ENCODE results near the gene RIF1. TPM values are rescaled to one million over a fixed set of nuclear protein-coding genes. Genes with fewer than 3 reads are reported as not detected.

RIF1 gene
- total RNA-seq, 1 donor from 2014 or later = 65.2 TPM

- Mint-ChIP-seq H3K4me3 (no peak overlapping the region), H3K9me3 (no peaks in the 10 kb centered on the region), H3K27me3 (ENCODE audit: low read depth) (no peaks in the 10 kb centered on the region), H3K27ac (ENCODE audit: unreplicated experiment) (no peak overlapping the region), H3K4me1 (peaks cover 14% of the 10 kb centered on the region), H3K36me3 (ENCODE audit: low read depth) (no peaks in the 10 kb centered on the region)
- DNase-seq (ENCODE audit: low read depth, low spot score) = no peak
- TF ChIP-seq, protein P1, sequence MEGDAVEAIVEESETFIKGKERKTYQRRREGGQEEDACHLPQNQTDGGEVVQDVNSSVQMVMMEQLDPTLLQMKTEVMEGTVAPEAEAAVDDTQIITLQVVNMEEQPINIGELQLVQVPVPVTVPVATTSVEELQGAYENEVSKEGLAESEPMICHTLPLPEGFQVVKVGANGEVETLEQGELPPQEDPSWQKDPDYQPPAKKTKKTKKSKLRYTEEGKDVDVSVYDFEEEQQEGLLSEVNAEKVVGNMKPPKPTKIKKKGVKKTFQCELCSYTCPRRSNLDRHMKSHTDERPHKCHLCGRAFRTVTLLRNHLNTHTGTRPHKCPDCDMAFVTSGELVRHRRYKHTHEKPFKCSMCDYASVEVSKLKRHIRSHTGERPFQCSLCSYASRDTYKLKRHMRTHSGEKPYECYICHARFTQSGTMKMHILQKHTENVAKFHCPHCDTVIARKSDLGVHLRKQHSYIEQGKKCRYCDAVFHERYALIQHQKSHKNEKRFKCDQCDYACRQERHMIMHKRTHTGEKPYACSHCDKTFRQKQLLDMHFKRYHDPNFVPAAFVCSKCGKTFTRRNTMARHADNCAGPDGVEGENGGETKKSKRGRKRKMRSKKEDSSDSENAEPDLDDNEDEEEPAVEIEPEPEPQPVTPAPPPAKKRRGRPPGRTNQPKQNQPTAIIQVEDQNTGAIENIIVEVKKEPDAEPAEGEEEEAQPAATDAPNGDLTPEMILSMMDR (conservative IDR thresholded peaks at IDR 0.05) = no peak
These were observed 35.3 kb upstream of the RIF1 start for GRCh38 chr2:151374436-151374835.

DNA sequence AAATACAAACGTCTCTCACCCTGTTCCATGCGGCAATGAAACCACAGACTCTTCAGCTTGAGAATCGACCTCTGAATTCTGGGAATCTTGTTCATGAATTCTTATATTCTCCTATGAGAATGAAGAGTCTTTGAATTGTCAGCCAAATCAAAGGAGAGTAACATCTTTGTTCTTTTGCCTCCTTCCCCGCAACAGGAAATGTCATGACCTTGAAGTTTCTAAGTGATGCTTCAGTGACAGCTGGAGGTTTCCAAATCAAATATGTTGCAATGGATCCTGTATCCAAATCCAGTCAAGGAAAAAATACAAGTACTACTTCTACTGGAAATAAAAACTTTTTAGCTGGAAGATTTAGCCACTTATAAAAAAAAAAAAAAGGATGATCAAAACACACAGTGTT is 30.5 kb upstream of the RIF1 start:
- TF ChIP-seq, protein P1 (conservative IDR thresholded peaks at IDR 0.05) = no peak
- no peaks in the 10 kb centered on the region for H3K27me3 Mint-ChIP-seq (ENCODE audit: low read depth)
- peaks cover 9% of the 10 kb centered on the region for H3K4me1 Mint-ChIP-seq
- no peak overlapping the region for H3K4me3 Mint-ChIP-seq
- H3K27ac Mint-ChIP-seq (ENCODE audit: unreplicated experiment) = no peak overlapping the region
- no peaks in the 10 kb centered on the region for H3K9me3 Mint-ChIP-seq
- DNase-seq (ENCODE audit: low read depth, low spot score) = no peak
- H3K36me3 Mint-ChIP-seq (ENCODE audit: low read depth) = no peaks in the 10 kb centered on the region

DNA sequence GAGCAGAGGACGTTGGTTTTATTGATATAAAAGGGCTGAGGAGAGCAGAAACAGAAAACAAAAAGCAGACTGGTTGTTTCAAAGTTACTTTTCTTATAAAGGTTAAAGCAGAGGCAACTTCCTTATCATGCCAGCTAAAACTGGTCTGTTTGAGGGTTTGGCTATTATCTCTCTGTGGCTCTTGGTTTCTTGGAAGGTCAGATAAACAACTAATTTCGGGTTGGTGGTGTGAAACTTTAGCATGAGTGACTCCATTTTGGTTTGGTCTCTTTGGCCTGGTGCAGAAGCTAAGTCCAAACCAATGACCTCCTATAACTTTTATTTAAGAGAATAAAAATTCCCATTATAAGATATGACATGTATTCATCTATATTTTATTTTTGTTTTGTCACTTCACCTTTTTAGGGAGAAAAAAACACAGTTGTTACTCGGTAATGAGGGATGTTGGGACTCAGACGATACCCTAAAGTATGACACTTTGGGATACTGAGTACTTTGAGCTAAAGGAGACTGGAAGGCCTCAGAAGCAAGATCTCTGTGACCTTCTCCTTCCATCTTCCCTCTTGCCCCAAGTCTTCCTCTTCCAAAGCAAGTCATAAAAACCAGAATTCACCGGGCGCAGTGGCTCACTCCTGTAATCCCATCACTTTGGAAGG is 29.0 kb upstream of the RIF1 start:
- Mint-ChIP-seq H3K4me3 (no peak overlapping the region), H3K27ac (ENCODE audit: unreplicated experiment) (no peak overlapping the region), H3K9me3 (no peaks in the 10 kb centered on the region), H3K4me1 (peaks cover 6% of the 10 kb centered on the region), H3K27me3 (ENCODE audit: low read depth) (no peaks in the 10 kb centered on the region), H3K36me3 (ENCODE audit: low read depth) (no peaks in the 10 kb centered on the region)
- no peak for DNase-seq (ENCODE audit: low read depth, low spot score)
- TF ChIP-seq, protein P1 (conservative IDR thresholded peaks at IDR 0.05) = no peak

DNA sequence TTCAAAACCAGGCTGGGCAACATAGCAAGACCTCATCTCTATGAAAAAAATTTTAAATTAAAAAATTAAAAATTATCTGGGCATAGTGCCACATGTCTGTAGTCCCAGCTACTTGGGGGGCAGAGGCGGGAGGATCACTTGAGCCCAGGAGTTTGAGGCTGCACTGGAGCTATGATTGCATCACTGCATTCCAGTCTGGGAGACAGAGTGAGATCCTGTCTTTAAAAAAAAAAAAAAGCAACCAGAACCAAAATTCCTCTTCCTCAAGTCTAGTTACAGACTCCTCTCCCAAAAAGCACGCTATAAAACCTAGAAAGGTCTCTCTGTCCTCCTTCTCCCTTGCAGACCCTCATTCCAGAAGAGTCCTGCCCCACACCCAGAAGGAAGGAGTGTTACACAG is 28.4 kb upstream of the RIF1 start:
- no peaks in the 10 kb centered on the region for H3K36me3 Mint-ChIP-seq (ENCODE audit: low read depth)
- H3K27me3 Mint-ChIP-seq (ENCODE audit: low read depth) = no peaks in the 10 kb centered on the region
- no peak overlapping the region for H3K27ac Mint-ChIP-seq (ENCODE audit: unreplicated experiment)
- H3K9me3 Mint-ChIP-seq = no peaks in the 10 kb centered on the region
- DNase-seq (ENCODE audit: low read depth, low spot score) = no peak
- TF ChIP-seq, protein P1 (conservative IDR thresholded peaks at IDR 0.05) = no peak
- no peak overlapping the region for H3K4me3 Mint-ChIP-seq
- H3K4me1 Mint-ChIP-seq = peaks cover 6% of the 10 kb centered on the region

DNA sequence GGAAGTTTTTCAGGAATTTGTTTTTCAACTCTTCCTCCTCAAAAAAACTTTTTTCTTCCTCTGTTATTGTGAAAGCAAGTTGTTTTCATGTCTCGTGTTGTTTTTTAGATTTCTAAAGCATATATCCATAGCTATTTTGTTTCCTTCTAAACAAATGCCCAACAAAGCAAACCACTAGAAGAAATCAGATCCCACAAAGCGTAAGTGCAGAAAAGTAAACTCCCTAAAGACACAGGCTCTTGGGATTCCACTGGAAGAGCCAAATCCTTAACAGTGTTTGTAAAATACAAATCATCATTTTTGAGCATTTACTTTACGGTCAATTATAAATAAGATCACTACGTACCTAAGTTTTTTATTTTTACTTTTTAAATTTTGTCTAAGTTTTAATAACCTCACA is 21.7 kb upstream of the RIF1 start:
- DNase-seq (ENCODE audit: low read depth, low spot score) = no peak
- Mint-ChIP-seq H3K27ac (ENCODE audit: unreplicated experiment) (no peak overlapping the region), H3K36me3 (ENCODE audit: low read depth) (no peaks in the 10 kb centered on the region), H3K4me3 (no peak overlapping the region), H3K27me3 (ENCODE audit: low read depth) (no peaks in the 10 kb centered on the region), H3K4me1 (no peaks in the 10 kb centered on the region), H3K9me3 (no peaks in the 10 kb centered on the region)
- TF ChIP-seq, protein P1 (conservative IDR thresholded peaks at IDR 0.05) = no peak

All from neural crest cell (in vitro differentiated cells).